Measurements from ENCODE around the gene CAMK2A. TPM values are rescaled to one million over a fixed set of nuclear protein-coding genes. Genes with fewer than 3 reads are reported as not detected.

The CAMK2A gene
- total and polyA plus RNA-seq, 2 experiments from 2014 or later, result 1.2 to 2.6 TPM

GRCh38 chr5:150321784-150322183 is 32.2 kb upstream of the CAMK2A start:
- H4K20me1 ChIP-seq (ENCODE audit: insufficient read depth, poor library complexity, severe bottlenecking), result no peaks in the 10 kb centered on the region
- no peak overlapping the region for H3K4me2 ChIP-seq
- no peaks in the 10 kb centered on the region for H3K9me3 ChIP-seq (ENCODE audit: low read depth)
- 75% methylated on average over 1 of the region's 1 CpG for WGBS (ENCODE audit: low lambda C conversion rate, missing lambda C conversion rate)
- no peak for TF ChIP-seq CTCF (IDR thresholded peaks at IDR 0.05; ENCODE audit: poor library complexity)
- no peak for TF ChIP-seq EZH2 (IDR thresholded peaks at IDR 0.05; ENCODE audit: borderline replicate concordance)
- TF ChIP-seq EZH2phosphoT487 (IDR thresholded peaks at IDR 0.05; ENCODE audit: low read depth, severe bottlenecking, unreplicated experiment), result no peak
- no peak overlapping the region for H2AFZ ChIP-seq
- H3K27ac ChIP-seq, result peak overlapping the region; percentile 16
- no peaks in the 10 kb centered on the region for H3K36me3 ChIP-seq (replicated peaks; ENCODE audit: insufficient read depth, low read depth)
- no peak overlapping the region for H3K4me3 ChIP-seq
- peaks cover 40% of the 10 kb centered on the region for H3K4me1 ChIP-seq (ENCODE audit: insufficient read depth)
- no peaks in the 10 kb centered on the region for H3K27me3 ChIP-seq
- no peaks in the 10 kb centered on the region for H3K9me2 ChIP-seq (replicated peaks; ENCODE audit: insufficient read depth)
- no peaks in the 10 kb centered on the region for H3K79me2 ChIP-seq
- no peak for DNase-seq (ENCODE audit: low spot score)

- no peak for DNase-seq (ENCODE audit: low spot score)
- TF ChIP-seq EZH2phosphoT487 (IDR thresholded peaks at IDR 0.05; ENCODE audit: low read depth, severe bottlenecking, unreplicated experiment) (no peak), EZH2 (IDR thresholded peaks at IDR 0.05; ENCODE audit: borderline replicate concordance) (no peak), CTCF (IDR thresholded peaks at IDR 0.05; ENCODE audit: poor library complexity) (no peak)
- Histone ChIP-seq H3K9me2 (replicated peaks; ENCODE audit: insufficient read depth) (no peaks in the 10 kb centered on the region), H3K4me3 (no peak overlapping the region), H3K4me1 (ENCODE audit: insufficient read depth) (peaks cover 36% of the 10 kb centered on the region), H3K36me3 (replicated peaks; ENCODE audit: insufficient read depth, low read depth) (no peaks in the 10 kb centered on the region), H2AFZ (no peak overlapping the region), H4K20me1 (ENCODE audit: insufficient read depth, poor library complexity, severe bottlenecking) (no peaks in the 10 kb centered on the region), H3K4me2 (no peak overlapping the region), H3K9me3 (ENCODE audit: low read depth) (no peaks in the 10 kb centered on the region), H3K27me3 (no peaks in the 10 kb centered on the region), H3K79me2 (no peaks in the 10 kb centered on the region), H3K27ac (peak overlapping the region; percentile 85)
- WGBS (ENCODE audit: low lambda C conversion rate, missing lambda C conversion rate), result 92% methylated on average over 1 of the region's 1 CpG
Measured at GRCh38 chr5:150321211-150321610, 31.6 kb upstream of the CAMK2A start.

GRCh38 chr5:150320044-150320613 is 30.6 kb upstream of the CAMK2A start:
- 59% methylated on average over 2 of the region's 2 CpGs for WGBS (ENCODE audit: low lambda C conversion rate, missing lambda C conversion rate)
- H3K4me1 ChIP-seq (ENCODE audit: insufficient read depth), result peaks cover 36% of the 10 kb centered on the region
- H3K36me3 ChIP-seq (replicated peaks; ENCODE audit: insufficient read depth, low read depth), result no peaks in the 10 kb centered on the region
- H3K4me2 ChIP-seq, result no peak overlapping the region
- peak; percentile 71 for DNase-seq (ENCODE audit: low spot score)
- H2AFZ ChIP-seq, result no peak overlapping the region
- no peak overlapping the region for H3K4me3 ChIP-seq
- no peaks in the 10 kb centered on the region for H3K27me3 ChIP-seq
- no peaks in the 10 kb centered on the region for H3K9me2 ChIP-seq (replicated peaks; ENCODE audit: insufficient read depth)
- TF ChIP-seq CTCF (IDR thresholded peaks at IDR 0.05; ENCODE audit: poor library complexity) (no peak), EZH2 (IDR thresholded peaks at IDR 0.05; ENCODE audit: borderline replicate concordance) (no peak), EZH2phosphoT487 (IDR thresholded peaks at IDR 0.05; ENCODE audit: low read depth, severe bottlenecking, unreplicated experiment) (no peak)
- H3K9me3 ChIP-seq (ENCODE audit: low read depth), result no peaks in the 10 kb centered on the region
- H3K79me2 ChIP-seq, result no peaks in the 10 kb centered on the region
- no peaks in the 10 kb centered on the region for H4K20me1 ChIP-seq (ENCODE audit: insufficient read depth, poor library complexity, severe bottlenecking)
- H3K27ac ChIP-seq, result peak overlapping the region; percentile 85

GRCh38 chr5:150319484-150319790 is 29.9 kb upstream of the CAMK2A start:
- Histone ChIP-seq H3K27ac (peak overlapping the region; percentile 85), H3K9me3 (ENCODE audit: low read depth) (no peaks in the 10 kb centered on the region), H3K36me3 (replicated peaks; ENCODE audit: insufficient read depth, low read depth) (no peaks in the 10 kb centered on the region), H2AFZ (no peak overlapping the region), H4K20me1 (ENCODE audit: insufficient read depth, poor library complexity, severe bottlenecking) (no peaks in the 10 kb centered on the region), H3K9me2 (replicated peaks; ENCODE audit: insufficient read depth) (no peaks in the 10 kb centered on the region), H3K4me1 (ENCODE audit: insufficient read depth) (peaks cover 36% of the 10 kb centered on the region), H3K79me2 (no peaks in the 10 kb centered on the region), H3K27me3 (no peaks in the 10 kb centered on the region), H3K4me2 (no peak overlapping the region), H3K4me3 (no peak overlapping the region)
- WGBS (ENCODE audit: low lambda C conversion rate, missing lambda C conversion rate), result 84% methylated on average over 6 of the region's 6 CpGs
- no peak for DNase-seq (ENCODE audit: low spot score)
- TF ChIP-seq CTCF (IDR thresholded peaks at IDR 0.05; ENCODE audit: poor library complexity) (no peak), EZH2phosphoT487 (IDR thresholded peaks at IDR 0.05; ENCODE audit: low read depth, severe bottlenecking, unreplicated experiment) (no peak)
